HuH-7.5 (cell line): ENCODE data around the gene LRCH1.

Experiments used
- DNase-seq: peaks from one replicate; pipeline ENCODE4 v3.0.0; 2011; ENCODE audit warnings: low spot score

LRCH1 gene

DNA sequence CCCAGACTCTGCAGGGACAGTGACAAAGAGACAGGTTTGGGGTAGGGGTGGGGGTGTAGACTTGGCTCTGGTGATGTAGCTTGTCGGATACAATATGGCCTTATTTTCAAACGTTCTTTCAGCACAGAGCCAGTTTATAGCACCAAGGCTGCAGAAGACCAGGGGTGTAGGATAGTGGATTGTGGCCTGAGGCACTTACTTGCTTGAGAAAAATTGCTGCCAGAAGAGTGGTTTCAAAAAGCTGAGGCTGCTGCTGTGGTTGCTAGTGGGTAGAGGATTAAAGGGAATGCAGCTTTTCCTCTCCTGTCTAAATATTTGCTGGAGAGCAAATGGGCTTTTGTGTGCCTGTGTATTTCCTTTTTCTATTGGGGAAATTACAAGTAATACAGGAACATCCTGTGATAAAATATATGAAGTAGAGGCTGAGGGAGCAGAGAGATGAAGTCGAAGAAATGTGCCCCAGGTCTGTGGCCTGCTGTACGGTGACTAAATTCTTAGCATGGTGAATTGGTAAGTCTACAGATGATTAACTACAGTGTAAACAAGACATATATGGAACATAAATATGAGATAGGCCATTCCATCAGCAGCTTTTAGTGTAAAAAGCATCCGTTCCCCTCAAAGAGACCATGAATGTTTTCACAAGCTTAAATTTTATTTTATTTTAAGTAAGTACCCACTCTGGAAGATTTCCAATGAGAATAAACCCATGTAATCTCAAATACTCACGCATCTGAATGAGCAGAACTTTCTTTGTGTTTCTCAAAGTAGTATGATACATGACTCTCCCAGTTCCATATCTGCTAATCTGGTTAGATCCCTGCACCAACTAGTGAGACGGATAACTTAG, 112.9 kb downstream of the LRCH1 start:
- DNase-seq, result no peak

DNA sequence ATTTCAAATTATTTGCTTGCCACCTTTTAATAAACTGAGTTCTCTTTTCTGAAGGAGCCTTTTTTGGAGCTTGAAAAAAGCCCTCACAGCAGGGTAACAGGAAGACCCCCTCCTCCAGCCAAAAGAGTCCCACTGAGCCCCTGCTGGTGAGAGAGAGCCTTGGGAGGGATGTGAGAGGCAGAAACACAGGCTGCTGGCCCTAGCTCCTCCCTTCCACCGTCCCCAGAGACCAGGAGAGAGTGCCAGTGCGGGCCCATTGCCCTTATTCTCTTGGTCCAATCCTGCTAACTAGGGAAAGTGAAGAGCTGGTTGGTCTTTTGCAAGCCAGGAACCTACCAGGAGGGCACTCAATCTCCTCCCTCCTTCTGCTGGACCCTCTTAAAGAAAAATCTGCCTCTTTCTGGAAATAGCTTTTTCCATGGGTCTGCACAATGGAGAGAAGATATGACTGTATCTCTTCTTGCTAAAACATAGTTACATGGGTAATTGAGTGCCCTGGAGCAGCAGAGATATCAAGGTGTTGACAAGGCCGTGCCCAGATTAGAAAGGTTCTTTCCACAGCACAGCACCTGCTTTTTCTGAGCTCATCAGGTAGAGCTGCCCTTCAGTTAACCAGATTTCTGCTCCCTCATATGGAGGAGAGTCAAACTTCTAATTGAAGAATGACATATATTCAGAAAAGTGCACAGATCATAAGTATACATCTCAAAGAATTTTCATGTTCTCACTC, 113.9 kb downstream of the LRCH1 start:
- DNase-seq, result no peak

DNA sequence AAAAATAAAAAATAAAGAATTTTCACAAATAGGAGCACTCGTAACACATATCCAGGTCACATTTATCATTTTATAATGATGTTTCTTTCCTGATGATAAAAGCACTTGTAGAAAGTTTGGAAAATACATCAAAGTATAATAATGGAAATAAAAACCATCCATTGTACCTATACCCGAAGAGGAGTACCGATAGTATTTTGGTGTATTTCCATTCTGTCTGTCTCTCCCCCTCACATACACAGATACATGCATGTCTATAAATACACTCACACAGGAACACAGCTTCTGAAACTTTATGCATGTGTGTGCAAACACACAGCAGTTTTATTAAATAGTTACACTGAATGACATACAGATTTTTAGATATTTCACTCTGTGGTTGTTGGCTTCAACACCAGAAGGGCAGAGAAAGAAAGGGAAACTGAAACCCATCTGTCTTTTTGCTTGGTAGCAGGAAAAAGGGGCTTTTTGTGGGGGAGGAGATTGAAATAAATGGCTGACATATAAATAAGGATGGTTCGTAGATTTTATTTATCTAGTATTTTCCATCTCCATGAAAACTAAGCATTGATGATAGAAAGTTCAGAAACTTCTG, 114.8 kb downstream of the LRCH1 start:
- no peak for DNase-seq

DNA sequence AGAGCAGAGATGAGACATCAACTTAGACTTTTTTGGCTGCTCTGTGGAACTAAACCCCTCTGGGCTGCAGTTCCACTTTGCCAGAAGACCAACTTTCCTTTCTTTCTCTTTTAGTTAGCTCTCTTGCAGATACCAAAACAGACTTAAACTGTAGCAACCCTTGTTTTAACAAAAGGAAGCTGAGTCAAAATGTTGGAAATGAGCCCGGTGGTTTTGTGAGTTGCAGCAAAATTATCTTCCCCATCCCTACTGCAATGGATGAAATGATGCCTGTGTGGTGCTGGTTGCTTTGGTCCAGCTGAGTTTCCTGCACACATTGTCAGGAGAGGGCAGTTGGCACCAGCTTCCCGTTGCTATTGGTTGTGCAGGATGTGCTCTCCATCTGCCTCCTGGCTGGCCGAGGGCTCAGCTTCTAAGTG, 115.3 kb downstream of the LRCH1 start:
- DNase-seq, result no peak

DNA sequence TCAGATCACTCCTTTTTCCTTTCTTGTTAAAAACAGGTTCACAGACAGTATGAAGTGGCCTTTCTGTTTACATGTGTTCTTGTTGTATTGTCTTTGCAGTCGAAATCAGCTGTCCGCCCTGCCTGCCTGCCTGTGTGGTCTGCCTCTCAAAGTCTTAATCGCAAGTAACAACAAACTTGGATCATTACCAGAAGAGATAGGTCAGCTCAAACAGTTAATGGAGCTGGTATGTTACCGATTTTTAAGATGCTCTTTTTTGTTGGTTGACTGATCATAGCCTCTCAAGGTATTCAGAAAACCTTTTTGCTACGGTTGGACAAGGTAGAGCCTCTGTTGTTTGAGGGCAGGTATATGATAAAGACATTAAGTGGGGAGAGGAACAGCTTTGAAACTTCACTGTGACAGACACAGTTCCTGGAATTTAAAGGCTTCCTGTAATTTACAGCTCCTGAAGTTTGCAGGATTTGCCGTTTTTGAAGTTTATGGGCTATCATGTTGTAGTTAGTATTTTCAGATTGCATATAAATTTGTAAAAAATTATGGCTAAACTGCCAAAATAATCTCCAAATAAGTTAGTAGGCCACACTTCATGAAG, 116.1 kb downstream of the LRCH1 start:
- no peak for DNase-seq

- DNase-seq, result no peak
These were observed 119.5 kb downstream of the LRCH1 start for GRCh38 chr13:46672338-46673090.

- DNase-seq, result no peak
These were observed 122.0 kb downstream of the LRCH1 start for GRCh38 chr13:46675016-46675415.

GRCh38 chr13:46676378-46676725, 123.4 kb downstream of the LRCH1 start:
- no peak for DNase-seq

DNA sequence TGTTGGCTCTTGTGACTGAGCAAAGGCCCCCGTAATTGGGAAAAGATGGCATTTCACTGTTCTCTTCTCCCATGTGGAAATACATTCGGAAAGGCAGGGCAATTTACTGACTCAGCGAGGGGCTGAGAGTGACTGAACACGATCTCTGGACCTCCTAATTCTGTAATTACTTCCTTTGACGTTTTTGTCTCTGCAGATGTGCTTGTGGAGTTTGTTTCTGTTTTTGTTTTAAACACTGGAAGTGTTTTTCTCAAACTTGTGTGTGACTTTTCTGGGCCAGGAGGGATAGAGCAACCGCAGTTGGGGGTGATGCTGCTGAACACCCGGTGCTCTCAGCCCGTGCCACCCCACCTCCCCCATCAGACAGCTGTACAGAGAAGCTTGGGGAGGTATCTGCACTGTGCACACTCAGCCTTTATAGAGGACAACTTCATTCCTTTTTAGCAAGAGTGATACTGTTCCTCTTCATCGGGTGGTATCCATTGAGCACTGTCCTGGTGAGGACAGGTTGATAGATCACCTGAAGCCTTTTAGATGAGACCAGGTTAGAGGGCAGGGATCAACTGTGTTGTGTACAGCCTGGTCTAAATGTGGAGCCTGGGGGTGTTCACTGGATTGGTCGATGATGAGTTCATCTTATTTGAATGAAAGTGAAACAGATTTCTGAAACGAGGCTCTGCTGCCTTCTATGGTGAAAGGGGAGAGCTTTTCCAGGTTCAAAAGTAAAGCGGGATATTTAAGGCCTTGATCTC, 126.6 kb downstream of the LRCH1 start:
- DNase-seq, result no peak

DNA sequence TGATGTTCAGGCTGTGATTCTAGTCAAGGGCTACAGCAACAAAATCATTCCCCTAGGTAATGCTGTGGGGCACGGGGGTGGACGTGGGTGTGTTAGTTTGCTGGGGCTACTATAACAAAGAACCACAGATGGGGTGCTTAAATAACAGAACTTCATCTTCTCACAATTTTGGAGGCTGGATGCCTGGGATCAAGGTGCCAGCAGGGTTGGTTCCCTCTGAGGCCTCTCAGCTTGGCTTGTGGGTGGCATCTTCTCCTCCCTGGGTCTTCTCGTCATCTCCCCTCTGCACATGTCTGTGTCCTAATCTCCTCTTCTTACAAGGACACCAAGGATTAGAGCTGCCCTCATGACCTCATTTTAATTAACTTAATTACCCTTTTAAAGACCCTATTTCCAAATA, 129.0 kb downstream of the LRCH1 start:
- DNase-seq, result no peak

- DNase-seq, result no peak
These were observed 129.7 kb downstream of the LRCH1 start for GRCh38 chr13:46682707-46683106.

- DNase-seq, result no peak
These were observed 130.8 kb downstream of the LRCH1 start for GRCh38 chr13:46683676-46684260.

DNA sequence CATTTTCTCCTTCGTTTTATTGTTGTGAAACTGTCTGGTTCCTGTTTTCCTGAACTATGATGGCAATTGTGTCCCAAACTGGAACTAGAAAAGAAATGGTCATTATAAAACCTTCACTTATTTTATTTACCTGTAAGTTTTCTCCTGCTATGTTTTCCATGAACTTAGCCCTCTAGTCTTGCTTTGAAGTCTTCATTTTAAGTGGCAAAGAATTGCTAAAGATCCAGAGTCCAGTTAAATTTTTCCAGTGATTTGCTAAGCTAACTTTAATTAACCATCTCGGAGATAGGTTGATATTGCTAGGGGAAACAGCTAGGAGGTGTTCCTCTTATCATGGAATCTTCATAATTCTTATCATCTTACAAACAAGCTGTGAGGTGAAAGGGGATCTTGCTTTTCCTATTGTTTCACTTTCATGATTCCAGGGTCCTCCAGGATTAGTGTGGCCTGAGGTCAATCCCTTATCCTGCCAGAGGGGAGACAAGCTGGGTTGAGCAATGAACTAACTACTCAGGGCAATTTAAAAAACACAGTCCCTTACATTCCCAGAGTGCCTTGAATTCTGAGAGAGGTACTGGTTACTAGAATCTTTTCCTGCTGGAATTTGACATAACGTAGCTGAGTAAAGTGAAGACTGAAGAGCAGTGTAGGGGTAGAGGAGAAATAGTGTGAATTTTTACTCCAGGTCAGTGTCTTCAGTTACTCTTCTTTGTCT, 131.5 kb downstream of the LRCH1 start:
- no peak for DNase-seq

DNA sequence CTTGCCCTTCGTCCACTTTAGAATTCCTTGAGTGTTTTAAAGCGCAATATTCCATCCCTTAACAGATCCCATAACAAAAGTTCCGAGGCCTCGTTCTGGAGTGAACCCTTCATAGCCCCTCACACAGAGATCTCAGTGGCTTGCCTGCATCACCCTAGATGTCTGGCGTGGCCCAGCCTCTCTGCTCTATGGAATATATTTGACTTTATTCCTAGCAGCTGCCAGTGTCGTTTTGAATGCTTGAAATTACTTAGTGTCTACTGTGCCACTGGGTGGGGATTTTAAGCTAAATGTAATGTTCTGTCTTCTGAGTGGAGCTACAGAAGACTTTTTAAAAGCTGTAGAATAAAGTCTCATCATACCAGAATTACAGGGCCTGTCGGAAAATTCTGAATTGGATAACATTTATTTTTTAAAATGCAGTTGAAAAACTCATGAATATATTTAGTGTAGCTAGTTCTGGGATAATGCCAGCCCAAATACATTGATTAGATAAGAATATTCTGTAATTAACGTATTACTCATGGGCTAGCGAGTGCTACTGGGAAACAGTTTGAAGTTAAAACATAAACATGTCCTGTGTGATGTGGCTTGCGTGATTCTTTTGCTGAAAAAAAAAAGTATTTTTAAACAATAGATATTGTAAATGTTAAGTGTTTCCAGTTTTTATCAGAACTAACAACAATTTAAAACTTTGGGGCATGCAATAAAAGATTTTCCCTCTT, 132.2 kb downstream of the LRCH1 start:
- DNase-seq, result no peak

DNA sequence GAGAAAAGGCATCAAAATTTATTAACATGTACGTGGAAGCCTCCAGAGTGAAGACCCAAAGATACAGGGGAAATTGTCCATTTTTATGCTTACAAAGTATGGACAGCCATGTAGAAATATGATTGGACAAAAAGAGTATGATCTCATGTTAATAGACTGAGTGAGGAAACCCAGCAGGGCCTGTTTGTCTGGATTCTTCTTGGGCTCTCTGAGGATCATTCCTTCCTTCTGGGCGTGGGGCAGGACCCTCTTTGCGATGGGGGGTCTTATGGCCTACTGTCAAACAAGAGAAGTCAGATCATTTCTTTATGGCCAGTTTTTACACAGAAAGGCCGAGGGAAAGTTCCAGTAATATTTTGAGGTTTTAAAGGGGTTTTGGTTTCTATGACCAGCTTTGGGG, 133.2 kb downstream of the LRCH1 start:
- DNase-seq, result no peak

DNA sequence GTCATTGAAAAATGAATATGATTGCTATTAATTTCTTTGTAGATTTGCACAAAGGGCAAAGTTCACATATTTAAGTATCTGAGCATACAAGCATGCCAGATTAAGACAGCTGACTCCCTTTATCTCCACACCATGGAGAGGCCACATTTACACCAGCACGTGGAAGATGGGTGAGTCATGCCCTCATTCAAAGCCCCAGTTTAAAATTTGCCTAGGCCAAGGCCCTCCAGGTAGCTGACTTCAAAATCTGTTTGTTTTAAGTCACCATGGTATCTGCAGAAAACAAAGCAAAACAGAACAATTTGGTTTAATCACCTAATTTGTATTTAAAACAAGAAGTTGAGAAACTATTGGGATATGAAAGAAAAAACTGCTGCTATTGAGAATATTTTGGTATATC, 134.8 kb downstream of the LRCH1 start:
- no peak for DNase-seq

GRCh38 chr13:46688306-46688705, 135.3 kb downstream of the LRCH1 start:
- no peak for DNase-seq

- DNase-seq, result no peak
These were observed 145.0 kb downstream of the LRCH1 start for GRCh38 chr13:46698014-46698413.

DNA sequence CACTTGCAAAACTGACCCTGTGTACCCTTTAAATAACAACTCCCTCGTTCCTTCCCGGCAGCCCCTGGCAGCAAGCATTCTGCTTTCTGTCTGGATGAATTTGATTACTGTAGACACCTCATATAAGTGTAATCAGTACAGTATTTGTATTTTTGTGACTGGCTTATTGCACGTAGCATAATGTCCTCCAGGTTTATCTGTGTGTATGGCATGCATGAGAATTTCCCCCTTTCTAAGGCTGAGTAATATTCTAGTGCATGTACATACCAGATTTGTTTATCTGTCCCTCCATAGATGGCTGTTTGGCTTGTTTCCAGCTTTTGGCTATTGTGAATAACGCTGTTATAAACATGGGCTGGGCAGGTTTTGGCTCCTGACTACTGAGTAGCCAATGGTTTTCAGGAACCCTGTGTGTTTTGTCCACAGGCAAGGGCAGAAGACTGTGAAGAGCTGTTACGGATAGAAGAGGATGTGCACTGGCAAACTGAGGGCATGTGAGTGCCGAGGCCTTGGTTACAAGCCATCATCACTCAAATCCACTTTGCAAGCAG, 146.0 kb downstream of the LRCH1 start:
- DNase-seq, result no peak
